Loucy (cell line): ENCODE measurements around the gene MXD4.

ENCODE experiments used
- H2AFZ ChIP-seq: fragments of 200-600 bp; sonication (generic); 2 replicates; pipeline ENCODE4 v1.6.0; 2016; ENCODE audit warnings: antibody characterized with exemption, mild to moderate bottlenecking, low read length, moderate library complexity
- H3F3A ChIP-seq: fragments of 200-600 bp; 2 replicates; pipeline ENCODE4 v1.6.0; 2016; ENCODE audit warnings: antibody characterized with exemption, low read depth, mild to moderate bottlenecking
- H3K27me3 ChIP-seq: fragments of 200-600 bp; sonication (generic); 2 replicates; pipeline ENCODE4 v1.6.1; 2014; ENCODE audit warnings: low read length, mild to moderate bottlenecking; ENCODE audit not compliant: insufficient read depth, poor library complexity, severe bottlenecking
- H3K36me3 ChIP-seq: fragments of 200-600 bp; sonication (generic); 2 replicates; pipeline ENCODE4 v1.6.1; 2016; ENCODE audit warnings: low read length; ENCODE audit not compliant: insufficient read depth
- H3K4me1 ChIP-seq: fragments of 200-600 bp; sonication (generic); 2 replicates; pipeline ENCODE4 v1.5.1; 2014; ENCODE audit warnings: low read length, mild to moderate bottlenecking; ENCODE audit not compliant: insufficient read depth, poor library complexity, severe bottlenecking
- H3K4me2 ChIP-seq: fragments of 200-600 bp; sonication (generic); 2 replicates; pipeline ENCODE4 v1.6.0; 2014; ENCODE audit warnings: antibody characterized with exemption, low read length, low read depth, mild to moderate bottlenecking; ENCODE audit not compliant: poor library complexity, severe bottlenecking
- H3K4me3 ChIP-seq: fragments of 200-600 bp; sonication (generic); 2 replicates; pipeline ENCODE4 v1.5.1; 2014; ENCODE audit warnings: low read length, mild to moderate bottlenecking, mixed read lengths; ENCODE audit not compliant: poor library complexity, severe bottlenecking
- H3K79me2 ChIP-seq: fragments of 200-600 bp; sonication (generic); 2 replicates; pipeline ENCODE4 v1.6.1; 2014; ENCODE audit warnings: low read length; ENCODE audit not compliant: insufficient read depth
- H3K9ac ChIP-seq: fragments of 200-600 bp; sonication (generic); 2 replicates; pipeline ENCODE4 v1.6.0; 2014; ENCODE audit warnings: mild to moderate bottlenecking, low read depth, low read length, moderate library complexity; ENCODE audit not compliant: poor library complexity, severe bottlenecking
- H3K9me2 ChIP-seq: fragments of 200-600 bp; sonication (generic); replicated peaks from 2 replicates; pipeline ENCODE4 v1.6.1; 2016; ENCODE audit warnings: low read depth, low read length, mixed read lengths
- H3K9me3 ChIP-seq: fragments of 200-600 bp; sonication (generic); 2 replicates; pipeline ENCODE4 v1.6.1; 2014; ENCODE audit warnings: mild to moderate bottlenecking, antibody characterized with exemption, low read length, low read depth; ENCODE audit not compliant: insufficient read depth
- H4K20me1 ChIP-seq: fragments of 200-600 bp; sonication (generic); 2 replicates; pipeline ENCODE4 v1.6.0; 2014; ENCODE audit warnings: antibody characterized with exemption, low read length, mild to moderate bottlenecking; ENCODE audit not compliant: insufficient read depth, poor library complexity, severe bottlenecking
- CTCF ChIP-seq: fragments of 200-600 bp; sonication (generic); conservative IDR thresholded peaks from 2 replicates; pipeline ENCODE4 v1.5.1; 2014; ENCODE audit warnings: mild to moderate bottlenecking, antibody characterized with exemption, low read length
- EZH2phosphoT487 ChIP-seq: fragments of 200-600 bp; IDR thresholded peaks from 2 replicates; pipeline ENCODE4 v1.6.1; 2018; ENCODE audit warnings: antibody characterized with exemption, mild to moderate bottlenecking, moderate library complexity, borderline replicate concordance

The MXD4 gene

GRCh38 chr4:2303121-2303685 lies 41.3 kb upstream of the MXD4 start:
- Histone ChIP-seq H3K4me2 (no peak overlapping the region), H3K27me3 (no peaks in the 10 kb centered on the region), H3F3A (no peaks in the 10 kb centered on the region), H4K20me1 (no peaks in the 10 kb centered on the region), H2AFZ (no peak overlapping the region), H3K9me3 (no peaks in the 10 kb centered on the region), H3K36me3 (no peaks in the 10 kb centered on the region), H3K9me2 (no peaks in the 10 kb centered on the region), H3K4me1 (no peaks in the 10 kb centered on the region), H3K4me3 (no peak overlapping the region), H3K79me2 (no peaks in the 10 kb centered on the region), H3K9ac (no peak overlapping the region)
- TF ChIP-seq CTCF = no peak
- TF ChIP-seq EZH2phosphoT487 = no peak

GRCh38 chr4:2302387-2303119 lies 40.6 kb upstream of the MXD4 start:
- Histone ChIP-seq H3K79me2 (no peaks in the 10 kb centered on the region), H3K4me1 (no peaks in the 10 kb centered on the region), H3K9me3 (no peaks in the 10 kb centered on the region), H2AFZ (no peak overlapping the region), H3K36me3 (no peaks in the 10 kb centered on the region), H4K20me1 (no peaks in the 10 kb centered on the region), H3K9ac (no peak overlapping the region), H3F3A (no peaks in the 10 kb centered on the region), H3K4me3 (no peak overlapping the region), H3K9me2 (no peaks in the 10 kb centered on the region), H3K27me3 (no peaks in the 10 kb centered on the region), H3K4me2 (no peak overlapping the region)
- TF ChIP-seq EZH2phosphoT487 (no peak), CTCF (no peak)

- Histone ChIP-seq H3K9me3 (no peaks in the 10 kb centered on the region), H3F3A (no peaks in the 10 kb centered on the region), H4K20me1 (no peaks in the 10 kb centered on the region), H3K4me2 (no peak overlapping the region), H3K36me3 (no peaks in the 10 kb centered on the region), H3K9me2 (no peaks in the 10 kb centered on the region), H3K27me3 (no peaks in the 10 kb centered on the region), H3K4me3 (no peak overlapping the region), H3K9ac (no peak overlapping the region), H3K4me1 (peaks cover under 1% of the 10 kb centered on the region), H3K79me2 (no peaks in the 10 kb centered on the region), H2AFZ (no peak overlapping the region)
- TF ChIP-seq CTCF = no peak
- TF ChIP-seq EZH2phosphoT487 = no peak
Measured at GRCh38 chr4:2301806-2302205, 39.9 kb upstream of the MXD4 start.
